ENCODE measurements around the gene RBM4B. TPM values are rescaled to one million over a fixed set of nuclear protein-coding genes. Genes with fewer than 3 reads are reported as not detected.
A peak's percentile ranks its signal among the peaks of the same experiment; 100 is the strongest.

Gene RBM4B
- total and polyA plus RNA-seq, 2 of the 13 experiments (the other 11 are each of a cell fraction or from before 2014, with no cell fraction given) = 25.8 to 32.4 TPM

DNA sequence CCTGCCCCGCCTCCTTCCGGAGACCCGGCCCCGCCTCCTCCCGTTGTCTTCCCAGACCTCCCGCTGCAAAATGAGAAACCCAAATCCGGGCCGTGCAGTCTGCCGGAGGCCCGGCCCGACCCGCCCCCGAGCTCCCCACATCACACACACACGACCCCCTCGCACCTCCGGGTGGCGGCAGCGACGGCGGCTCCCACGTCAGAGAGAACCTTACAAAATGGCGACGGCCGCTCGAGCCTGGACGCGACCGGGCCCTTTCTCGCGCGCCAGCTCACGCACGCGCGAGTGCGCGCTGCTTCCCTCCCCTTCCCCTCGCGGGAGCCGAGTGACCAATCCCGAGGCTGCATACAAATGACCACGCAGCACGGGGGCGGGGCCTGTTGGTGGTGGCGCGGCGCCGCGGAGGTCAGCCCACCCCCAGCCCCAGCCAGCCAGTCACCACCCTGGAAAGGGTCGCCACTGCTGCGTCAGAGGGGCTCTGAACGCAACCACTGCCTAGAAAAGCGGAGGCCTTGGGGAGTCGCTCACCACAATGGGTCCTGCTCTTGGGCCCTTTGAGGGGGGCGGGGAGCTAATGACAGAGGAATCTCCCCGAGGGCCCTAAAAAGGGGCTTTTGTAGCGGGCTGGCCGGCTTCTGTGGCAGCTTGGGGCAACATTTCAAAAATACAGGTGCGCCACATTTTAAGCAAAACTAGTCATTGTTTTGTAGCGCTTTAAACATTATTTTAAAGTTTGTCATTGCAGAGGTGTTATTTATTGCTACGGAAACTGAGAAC lies at the start of gene RBM4B (continued):
- no peak for TF ChIP-seq ZBTB4 (CRISPR knock-in tag; IDR thresholded peaks at IDR 0.05; ENCODE audit: borderline replicate concordance)
- no peak for TF ChIP-seq NCOR1 (IDR thresholded peaks at IDR 0.05; ENCODE audit: borderline replicate concordance, low read length)
- TF ChIP-seq BORCS8-MEF2B (CRISPR knock-in tag; IDR thresholded peaks at IDR 0.05) = no peak
- 0 out of 2 replicates have a peak, but pooled peaks have one; percentile 74 for TF ChIP-seq CREBL2 (CRISPR knock-in tag; IDR thresholded peaks at IDR 0.05; ENCODE audit: borderline replicate concordance)
- TF ChIP-seq ZNF746 (CRISPR knock-in tag; IDR thresholded peaks at IDR 0.05) = no peak
- no peak for TF ChIP-seq PCBP2 (optimal IDR thresholded peaks at IDR 0.05; ENCODE audit: low read depth, low read length, poor library complexity, severe bottlenecking)
- TF ChIP-seq CEBPZ (IDR thresholded peaks at IDR 0.05; ENCODE audit: low read length) = no peak
- TF ChIP-seq, protein P1, sequence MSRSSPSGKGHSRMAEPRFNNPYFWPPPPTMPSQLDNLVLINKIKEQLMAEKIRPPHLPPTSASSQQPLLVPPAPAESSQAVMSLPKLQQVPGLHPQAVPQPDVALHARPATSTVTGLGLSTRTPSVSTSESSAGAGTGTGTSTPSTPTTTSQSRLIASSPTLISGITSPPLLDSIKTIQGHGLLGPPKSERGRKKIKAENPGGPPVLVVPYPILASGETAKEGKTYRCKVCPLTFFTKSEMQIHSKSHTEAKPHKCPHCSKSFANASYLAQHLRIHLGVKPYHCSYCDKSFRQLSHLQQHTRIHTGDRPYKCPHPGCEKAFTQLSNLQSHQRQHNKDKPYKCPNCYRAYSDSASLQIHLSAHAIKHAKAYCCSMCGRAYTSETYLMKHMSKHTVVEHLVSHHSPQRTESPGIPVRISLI (CRISPR knock-in tag; IDR thresholded peaks at IDR 0.05; ENCODE audit: borderline replicate concordance) = peak; percentile 11; the same call in 1 of the 2 replicates
- TF ChIP-seq ZNF660 (CRISPR knock-in tag; IDR thresholded peaks at IDR 0.05; ENCODE audit: borderline replicate concordance, low read depth) = no peak
- no peak for TF ChIP-seq ZBTB33 (CRISPR knock-in tag; IDR thresholded peaks at IDR 0.05)
- TF ChIP-seq SRSF4 (IDR thresholded peaks at IDR 0.05; ENCODE audit: low read depth, low read length, poor library complexity, severe bottlenecking) = no peak
- no peak for TF ChIP-seq SOX6 (IDR thresholded peaks at IDR 0.05)
- TF ChIP-seq SOX6 (CRISPR knock-in tag; IDR thresholded peaks at IDR 0.05) = peak; percentile 42; the same call in 1 of the 2 replicates
- TF ChIP-seq DPF2 (CRISPR knock-in tag; IDR thresholded peaks at IDR 0.05; ENCODE audit: borderline replicate concordance, low read depth) = no peak
- TF ChIP-seq ZSCAN22 (CRISPR knock-in tag; IDR thresholded peaks at IDR 0.05) = no peak
- TF ChIP-seq ATF1 (CRISPR knock-in tag; IDR thresholded peaks at IDR 0.05) = peak; percentile 73

All from HepG2 (cell line).